ENCODE results near the gene TAAR1. TPM values are rescaled to one million over a fixed set of nuclear protein-coding genes. Genes with fewer than 3 reads are reported as not detected.

TAAR1 gene
- total RNA-seq, 1 experiment from 2014 or later, result not detected

DNA sequence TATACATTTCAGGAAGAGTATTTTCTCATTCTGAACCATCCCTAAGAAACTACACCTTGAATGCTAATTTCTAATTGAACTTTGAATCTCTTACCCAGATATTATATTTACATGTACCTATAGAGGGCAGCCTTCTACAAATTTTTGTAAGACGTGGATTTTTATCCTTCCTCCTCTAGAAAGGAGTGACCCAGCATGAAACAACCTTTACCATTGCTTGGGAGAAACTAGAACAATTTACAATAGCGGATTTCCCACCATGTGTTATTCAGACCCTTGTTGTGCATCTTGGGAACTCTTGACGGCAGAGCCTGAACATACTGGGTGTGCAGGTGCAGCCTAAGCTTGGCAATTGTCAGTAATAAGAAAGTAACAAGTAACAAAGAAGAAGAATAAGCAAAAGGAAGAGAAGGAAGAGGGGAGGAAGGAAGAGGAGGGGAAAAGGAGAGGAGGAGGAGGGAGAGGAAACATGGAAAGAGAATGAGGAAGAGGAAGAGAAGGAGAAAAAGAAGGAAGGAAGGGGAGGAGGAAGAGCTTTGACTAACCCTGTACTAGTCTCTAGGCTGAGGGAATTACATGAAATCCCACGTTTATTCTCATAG lies 10.8 kb upstream of the TAAR1 start:
- POLR2A ChIA-PET (ENCODE audit: unreplicated experiment), result no interaction called here
- H3K4me2 ChIP-seq (ENCODE audit: low read length), result peak overlapping the region; percentile 79

DNA sequence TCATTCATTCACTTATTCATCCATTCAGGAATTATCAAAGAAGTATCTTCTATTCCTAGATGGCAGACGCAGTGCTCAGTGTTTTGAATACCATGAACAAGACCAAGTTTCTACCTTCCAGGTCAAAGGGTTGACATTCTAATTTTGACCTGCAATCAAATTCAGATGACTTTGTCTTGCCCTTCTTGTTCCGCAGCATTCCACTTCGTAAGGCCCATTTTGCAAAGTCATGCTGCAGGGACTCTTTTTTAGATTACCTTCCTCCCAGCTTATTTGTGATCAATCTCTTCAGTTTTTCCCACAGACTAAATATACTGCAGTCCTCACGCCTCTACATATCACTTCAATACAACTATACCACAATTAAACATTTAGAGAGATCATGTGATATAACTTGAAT lies 7.1 kb upstream of the TAAR1 start:
- no peak overlapping the region for H3K27ac ChIP-seq (ENCODE audit: low read length)
- no peak overlapping the region for H3K4me2 ChIP-seq (ENCODE audit: low read length)
- H3K4me3 ChIP-seq (ENCODE audit: low read length), result no peak overlapping the region

More for the DNA sequence above, 10.8 kb upstream of the TAAR1 start:
- Histone ChIP-seq H3K9ac (ENCODE audit: low read length) (no peak overlapping the region), H3F3A (ENCODE audit: low read length, unreplicated experiment) (no peaks in the 10 kb centered on the region), H3K4me3 (ENCODE audit: low read length) (peak overlapping the region; percentile 44; the same call in 1 of the 2 replicates), H3K27ac (ENCODE audit: low read length) (no peak overlapping the region), H3K79me2 (ENCODE audit: low read length) (no peaks in the 10 kb centered on the region), H3K27me3 (ENCODE audit: low read length) (no peaks in the 10 kb centered on the region), H3K4me1 (ENCODE audit: insufficient read depth, low read length) (peaks cover 4% of the 10 kb centered on the region; the same call in 1 of the 2 replicates), H3K36me3 (ENCODE audit: low read depth, low read length) (no peaks in the 10 kb centered on the region), H3K9me2 (replicated peaks; ENCODE audit: low read length) (no peaks in the 10 kb centered on the region), H3K9me3 (ENCODE audit: low read length) (no peaks in the 10 kb centered on the region), H4K20me1 (ENCODE audit: low read length) (no peaks in the 10 kb centered on the region), H2AFZ (ENCODE audit: low read length) (peak overlapping the region; percentile 81)
- CTCF ChIA-PET, result interaction anchor here (0.6 to 0.7 kb wide), 3 partner anchors 18 to 70 kb away, joined by 3 to 5 read pairs (median 5); no protein-coding TSS in a partner anchor
- TF ChIP-seq CTCF (conservative IDR thresholded peaks at IDR 0.05; ENCODE audit: low read depth, low read length) (peak; percentile 72), EZH2phosphoT487 (IDR thresholded peaks at IDR 0.05; ENCODE audit: borderline replicate concordance, low read length) (no peak)
- peak; percentile 64 for ATAC-seq
- BruUV-seq (replicated peaks), result no TSS peak
- DNase-seq, result peak; percentile 64
- intact Hi-C loops (cut with micrococcal nuclease), result loop anchor here (1.0 kb wide), 4 partner anchors 46 to 139 kb away; no protein-coding TSS in a partner anchor

More for the DNA sequence above, 7.1 kb upstream of the TAAR1 start:
- Histone ChIP-seq H2AFZ (ENCODE audit: low read length) (no peak overlapping the region), H3K4me1 (ENCODE audit: insufficient read depth, low read length) (peaks cover 4% of the 10 kb centered on the region; the same call in 1 of the 2 replicates), H3F3A (ENCODE audit: low read length, unreplicated experiment) (no peaks in the 10 kb centered on the region), H3K9ac (ENCODE audit: low read length) (no peak overlapping the region), H3K27me3 (ENCODE audit: low read length) (no peaks in the 10 kb centered on the region), H3K9me3 (ENCODE audit: low read length) (no peaks in the 10 kb centered on the region), H3K9me2 (replicated peaks; ENCODE audit: low read length) (no peaks in the 10 kb centered on the region), H3K79me2 (ENCODE audit: low read length) (no peaks in the 10 kb centered on the region), H4K20me1 (ENCODE audit: low read length) (no peaks in the 10 kb centered on the region), H3K36me3 (ENCODE audit: low read depth, low read length) (no peaks in the 10 kb centered on the region)
- DNase-seq, result no peak
- ChIA-PET CTCF (no interaction called here), POLR2A (ENCODE audit: unreplicated experiment) (no interaction called here)
- BruUV-seq (replicated peaks), result no TSS peak
- TF ChIP-seq EZH2 (IDR thresholded peaks at IDR 0.05; ENCODE audit: low read length, unreplicated experiment) (no peak), CTCF (conservative IDR thresholded peaks at IDR 0.05; ENCODE audit: low read depth, low read length) (no peak), EZH2phosphoT487 (IDR thresholded peaks at IDR 0.05; ENCODE audit: borderline replicate concordance, low read length) (no peak)
- intact Hi-C loops (cut with micrococcal nuclease), result no loop called here
- no peak for ATAC-seq

Data from PC-3 (cell line).